Adrenal gland (tissue), 5 donors: Measurements from ENCODE around the gene ACOX2.

Experiments
- CTCF ChIP-seq, 6 experiments: fragments of 450-650 bp in 4 of 6; fragments of 200-600 bp in 2 of 6; sonication (generic) in 1 of 6; IDR thresholded peaks; 1 replicate in 5 of 6; 2 replicates in 1 of 6; pipeline versions ENCODE4 v1.5.1 to v1.8.0; 2016 to 2021; ENCODE audit warnings: antibody characterized with exemption in 6 of 6, mild to moderate bottlenecking in 2 of 6, moderate library complexity in 1 of 6
- POLR2A ChIP-seq, 2 donors: fragments of 450-650 bp; IDR thresholded peaks; one replicate each; pipeline ENCODE4 v1.6.1; 2017; ENCODE audit warnings: antibody characterized with exemption in 2 of 2, mild to moderate bottlenecking in 2 of 2, moderate library complexity in 1 of 2
- donor health status: DM: no; HTN: no; CAD: no.

GRCh38 chr3:58469096-58469495 lies 67.9 kb downstream of the ACOX2 start:
- TF ChIP-seq CTCF (IDR thresholded peaks at IDR 0.05) (no peak), POLR2A (IDR thresholded peaks at IDR 0.05) (no peak)
